ENCODE measurements around the gene SOX5. TPM values are rescaled to one million over a fixed set of nuclear protein-coding genes. Genes with fewer than 3 reads are reported as not detected.

The SOX5 gene
- total and polyA plus RNA-seq, 2 of the 8 experiments (the other 6 are each of a cell fraction or from before 2014, with no cell fraction given): 2.2 to 2.6 TPM

DNA sequence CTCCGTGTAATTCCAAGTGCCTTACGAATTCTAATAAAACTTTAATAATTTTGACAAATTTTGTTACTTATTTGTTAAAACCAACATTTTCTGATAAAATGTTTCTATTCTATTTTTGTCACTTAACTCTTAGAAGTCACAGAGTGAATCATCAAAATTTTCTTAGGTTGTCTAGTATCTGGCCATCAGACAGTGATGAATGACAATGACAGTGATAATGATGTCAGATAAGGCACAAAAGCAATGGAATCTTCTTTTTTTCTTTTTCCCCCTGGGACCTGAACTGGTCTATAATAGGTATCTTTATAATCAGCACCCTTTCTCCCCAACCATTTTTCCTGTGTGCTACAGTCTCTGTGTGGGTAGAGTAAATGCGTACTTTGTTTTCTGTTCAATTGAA lies 407.3 kb downstream of the SOX5 start:
- H4K5ac ChIP-seq (ENCODE audit: insufficient read length, low read depth, low read length): no peak overlapping the region
- CTCF ChIA-PET (ENCODE audit: partially characterized antibody): no interaction called here
- H3K23ac ChIP-seq (ENCODE audit: insufficient read length): no peak overlapping the region
- no peak overlapping the region for H4K8ac ChIP-seq (ENCODE audit: extremely low read depth, insufficient read depth, low read length)
- no peaks in the 10 kb centered on the region; a peak in 1 of 7 replicates for H3K4me1 ChIP-seq (replicated peaks in 1 of 4; ENCODE audit: control insufficient read depth in 3 of 4, insufficient read depth in 4 of 4, low read length in 3 of 4)
- H3K9me3 ChIP-seq (ENCODE audit: insufficient read depth in 2 of 2, low read depth in 1 of 2, low read length in 1 of 2): peaks cover 0 to 2% of the 10 kb centered on the region in 2 experiments; a peak in 1 of 4 replicates
- H3K27me3 ChIP-seq (replicated peaks in 1 of 4; ENCODE audit: control insufficient read depth in 3 of 4, extremely low read depth in 1 of 4, insufficient read depth in 3 of 4, low read length in 3 of 4): no peaks in the 10 kb centered on the region
- no peaks in the 10 kb centered on the region for H4K20me1 ChIP-seq (replicated peaks in 1 of 2; ENCODE audit: control insufficient read depth in 1 of 2, insufficient read depth in 2 of 2, low read length in 2 of 2)
- no peak overlapping the region for H3K14ac ChIP-seq (ENCODE audit: insufficient read length)
- H3K18ac ChIP-seq (ENCODE audit: extremely low read depth, low read length): no peak overlapping the region
- H2BK15ac ChIP-seq (ENCODE audit: low read length): no peak overlapping the region
- no peak overlapping the region for H2BK120ac ChIP-seq (replicated peaks; ENCODE audit: low read depth, low read length)
- no peaks in the 10 kb centered on the region for H3K23me2 ChIP-seq (ENCODE audit: low read depth, low read length)
- no peak for DNase-seq (ENCODE audit: low read depth in 1 of 2, low spot score in 2 of 2)
- no peak overlapping the region for H2AFZ ChIP-seq (ENCODE audit: low read length)
- H3K79me2 ChIP-seq (ENCODE audit: control insufficient read depth in 1 of 2, insufficient read depth in 2 of 2, low read length in 2 of 2): no peaks in the 10 kb centered on the region
- no peak overlapping the region for H3K4me2 ChIP-seq (ENCODE audit: insufficient read depth in 1 of 2, low read depth in 2 of 2, low read length in 2 of 2)
- no peak overlapping the region for H3K56ac ChIP-seq (replicated peaks; ENCODE audit: insufficient read length, low read depth, low read length)
- H2BK12ac ChIP-seq (ENCODE audit: low read depth, low read length): no peak overlapping the region
- H3K4me3 ChIP-seq (ENCODE audit: extremely low read depth in 1 of 4, insufficient read depth in 2 of 4, low read depth in 3 of 4, low read length in 4 of 4): no peak overlapping the region
- H2AK5ac ChIP-seq (ENCODE audit: low read depth, low read length): no peak overlapping the region
- H2BK5ac ChIP-seq (ENCODE audit: low read depth, low read length): no peak overlapping the region
- H3K27ac ChIP-seq (ENCODE audit: low read depth, low read length): no peak overlapping the region
- WGBS, 2 experiments (ENCODE audit: extremely low coverage in 1 of 2, insufficient coverage in 1 of 2, insufficient read length in 1 of 2, insufficient replicate concordance in 2 of 2, low coverage in 1 of 2, low lambda C conversion rate in 2 of 2, missing lambda C conversion rate in 1 of 2): 83% methylated on average over 3 of the region's 3 CpGs; no CpG with 5 or more reads in 1 of the 2 experiments
- H3K36me3 ChIP-seq (ENCODE audit: control insufficient read depth in 2 of 4, insufficient read depth in 4 of 4, low read length in 3 of 4): no peaks in the 10 kb centered on the region
- no peak overlapping the region for H4K91ac ChIP-seq (replicated peaks; ENCODE audit: insufficient read length, low read length)
- no peak overlapping the region for H3K9ac ChIP-seq (replicated peaks in 1 of 4; ENCODE audit: extremely low read depth in 1 of 4, low read depth in 3 of 4, low read length in 3 of 4)
- H2BK20ac ChIP-seq (ENCODE audit: low read length): no peak overlapping the region
- POLR2A ChIA-PET (ENCODE audit: partially characterized antibody): no interaction called here
- no peak for FAIRE-seq
- no peaks in the 10 kb centered on the region for H3K79me1 ChIP-seq (ENCODE audit: low read depth, low read length)
- no peak overlapping the region for H3K4ac ChIP-seq (replicated peaks; ENCODE audit: insufficient read length, low read depth, low read length)
- no peak for TF ChIP-seq RNF2 (IDR thresholded peaks at IDR 0.05; ENCODE audit: borderline replicate concordance, low read depth, low read length, missing control alignments, poor library complexity, severe bottlenecking)
